ENCODE measurements around the gene PRPF19. TPM values are rescaled to one million over a fixed set of nuclear protein-coding genes. Genes with fewer than 3 reads are reported as not detected.
"Not testable (repeated sequence)": the region's sequence is repeated elsewhere in the genome, so short reads cannot be mapped to it uniquely, and the experiment has no call there.

Gene PRPF19
- total and polyA plus RNA-seq, 7 donors: 37.1 to 92.3 (median 41.2) TPM

DNA sequence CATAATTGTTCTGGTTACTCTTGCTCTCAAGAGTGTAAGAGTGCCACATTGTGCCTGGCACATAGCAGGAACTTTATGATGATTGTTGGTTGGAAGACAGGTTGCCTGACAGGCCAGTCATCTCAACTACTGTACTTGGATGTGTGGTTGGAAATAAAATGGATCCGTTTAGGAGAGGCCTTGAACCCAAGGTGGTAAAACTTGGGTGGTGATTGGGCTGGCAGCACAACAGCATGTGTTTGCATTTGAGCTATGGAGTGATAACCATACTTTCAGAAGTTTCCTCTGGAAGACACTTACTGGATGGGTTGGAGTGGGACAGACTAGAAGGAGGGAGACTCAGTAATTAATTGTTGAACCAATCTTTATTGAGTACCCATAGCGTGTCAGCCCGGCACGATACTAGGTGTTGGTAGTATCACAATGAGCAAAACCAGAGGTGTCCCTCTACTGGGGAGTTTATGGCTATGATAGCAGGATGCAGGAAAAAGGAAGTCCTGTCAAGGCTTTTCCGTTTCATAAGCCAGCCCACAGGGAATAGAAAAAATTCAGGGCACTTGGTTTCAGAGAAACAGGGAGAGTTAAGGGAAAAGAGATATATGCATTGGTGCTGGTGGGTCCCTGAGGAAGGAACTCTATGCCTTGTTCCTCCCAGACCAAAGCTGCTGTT is 4.5 kb upstream of the PRPF19 start:
- H3K27me3 ChIP-seq: no peaks in the 10 kb centered on the region
- H3K4me3 ChIP-seq: no peak overlapping the region
- DNase-seq: peak; percentile 58
- H3K9me3 ChIP-seq: no peaks in the 10 kb centered on the region
- WGBS, 2 donors: 62 to 64% methylated on average over 5 of the region's 5 CpGs
- TF ChIP-seq POLR2A (IDR thresholded peaks at IDR 0.05): no peak
- TF ChIP-seq POLR2AphosphoS5 (IDR thresholded peaks at IDR 0.05): no peak
- no peak for TF ChIP-seq EP300 (IDR thresholded peaks at IDR 0.05)
- no peak for TF ChIP-seq CTCF (IDR thresholded peaks at IDR 0.05)
- intact Hi-C loops (cut with DNase I): loop anchor here (10.0 kb wide), 2 partner anchors 1064 to 1356 kb away; no protein-coding TSS in a partner anchor
- H3K4me1 ChIP-seq: peaks cover 0 to 30% (median 21%) of the 10 kb centered on the region in 4 donors
- H3K27ac ChIP-seq: no peak overlapping the region
- no peaks in the 10 kb centered on the region for H3K36me3 ChIP-seq

DNA sequence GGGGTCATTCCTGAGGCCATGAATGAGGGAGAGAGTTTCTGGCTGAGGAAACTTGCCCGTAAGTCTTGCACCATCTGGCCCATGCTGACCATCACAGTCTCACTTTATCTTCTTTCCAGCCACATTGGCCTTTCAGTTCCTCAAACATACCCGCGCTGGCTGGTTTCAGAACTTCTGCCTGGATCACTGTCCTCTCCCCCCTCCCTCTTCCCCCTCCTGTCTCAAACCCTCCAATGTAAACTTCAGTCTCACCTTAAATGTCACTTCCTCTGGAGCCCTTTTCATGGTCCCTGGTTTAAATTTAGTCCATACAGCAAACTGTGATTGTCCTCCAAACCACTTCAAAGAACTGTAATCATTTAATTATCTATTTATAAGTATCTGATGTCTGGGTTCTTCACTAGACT is 3.9 kb upstream of the PRPF19 start:
- peak; percentile 66 for DNase-seq
- no peak overlapping the region for H3K27ac ChIP-seq
- no peaks in the 10 kb centered on the region for H3K27me3 ChIP-seq
- H3K4me3 ChIP-seq: no peak overlapping the region
- 50 to 87% methylated on average over 3 of the region's 3 CpGs for WGBS, 2 donors
- H3K9me3 ChIP-seq: no peaks in the 10 kb centered on the region
- peaks cover 0 to 30% (median 21%) of the 10 kb centered on the region in 4 donors for H3K4me1 ChIP-seq
- no peaks in the 10 kb centered on the region for H3K36me3 ChIP-seq
- TF ChIP-seq POLR2A (IDR thresholded peaks at IDR 0.05) (no peak), CTCF (IDR thresholded peaks at IDR 0.05) (no peak), POLR2AphosphoS5 (IDR thresholded peaks at IDR 0.05) (no peak), EP300 (IDR thresholded peaks at IDR 0.05) (no peak)
- intact Hi-C loops (cut with DNase I): loop anchor here (10.0 kb wide), 2 partner anchors 1065 to 1355 kb away; no protein-coding TSS in a partner anchor

DNA sequence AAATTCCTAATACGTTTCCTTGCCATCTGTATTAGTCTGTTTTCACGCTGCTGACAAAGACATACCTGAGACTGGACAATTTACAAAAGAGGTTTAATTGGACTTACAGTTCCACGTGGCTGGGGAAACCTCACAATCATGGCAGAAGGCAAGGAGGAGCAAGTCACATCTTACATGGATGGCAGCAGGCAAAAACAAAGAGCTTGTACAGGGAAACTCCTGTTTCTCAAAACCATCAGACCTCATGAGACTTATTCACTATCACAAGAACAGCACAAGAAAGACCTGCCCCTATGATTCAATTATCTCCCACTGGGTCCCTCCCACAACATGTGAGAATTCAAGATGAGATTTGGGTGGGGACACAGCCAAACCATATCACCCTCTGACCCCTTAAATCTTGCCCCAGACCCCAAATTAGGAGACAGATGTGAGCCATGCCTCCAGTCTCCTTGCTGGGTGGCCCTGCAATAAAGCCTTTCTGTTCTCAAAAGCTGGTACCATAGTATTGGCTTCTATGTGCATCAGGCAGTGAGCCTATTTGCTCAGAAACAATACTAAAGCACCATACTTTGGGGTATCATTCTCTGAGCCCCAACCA is 3.4 kb upstream of the PRPF19 start:
- H3K27me3 ChIP-seq, H3K4me3 ChIP-seq, H3K9me3 ChIP-seq, H3K36me3 ChIP-seq, DNase-seq, H3K27ac ChIP-seq: not testable (repeated sequence)
- intact Hi-C loops (cut with DNase I): loop anchor here (10.0 kb wide), 3 partner anchors 425 to 1355 kb away; partner anchors contain the start of genes DDB1 and TKFC
- 78 to 79% methylated on average over 3 of the region's 3 CpGs for WGBS, 2 donors
- H3K4me1 ChIP-seq: peaks cover 0 to 30% (median 22%) of the 10 kb centered on the region in 4 donors

- H3K27me3 ChIP-seq: no peaks in the 10 kb centered on the region
- no peaks in the 10 kb centered on the region for H3K36me3 ChIP-seq
- no peak for DNase-seq
- H3K4me1 ChIP-seq: peaks cover 0 to 35% (median 29%) of the 10 kb centered on the region in 4 donors
- H3K27ac ChIP-seq: no peak overlapping the region
- TF ChIP-seq EP300 (IDR thresholded peaks at IDR 0.05): no peak
- H3K4me3 ChIP-seq: no peak overlapping the region
- WGBS, 2 donors: 30 to 71% methylated on average over 1 of the region's 1 CpG
- intact Hi-C loops (cut with DNase I): loop anchor here (10.0 kb wide), 1 partner anchor 426 kb away; the partner anchor contains the start of genes DDB1 and TKFC
- H3K9me3 ChIP-seq: no peaks in the 10 kb centered on the region
These were observed 2.4 kb upstream of the PRPF19 start for GRCh38 chr11:60908803-60909202.

DNA sequence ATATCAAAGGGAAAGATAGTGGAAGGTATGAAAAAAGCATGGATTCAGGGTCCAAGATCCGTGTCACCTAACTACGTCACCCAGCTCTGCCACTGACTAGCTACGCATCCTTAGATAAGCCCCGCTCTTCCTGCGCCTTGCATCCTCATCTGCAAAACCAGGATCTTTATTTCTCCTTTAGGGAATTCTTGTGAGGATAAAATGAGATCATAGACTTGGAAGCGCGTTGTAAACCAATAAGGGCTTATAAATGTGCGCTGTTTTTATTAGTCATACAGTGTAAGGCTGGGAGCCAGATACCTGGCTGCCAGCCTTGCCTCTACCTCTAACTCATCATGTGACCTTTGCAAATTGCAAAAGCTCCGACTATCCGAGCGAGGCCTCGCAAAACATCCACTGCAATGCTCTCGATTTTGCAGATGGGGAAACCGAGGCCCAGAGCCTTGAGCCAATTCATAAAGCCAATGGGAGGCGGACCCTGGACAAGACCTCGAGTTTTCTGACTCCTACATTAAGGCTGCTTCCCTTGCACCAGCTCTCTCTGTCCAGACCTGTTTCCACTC is 753 bp downstream of the PRPF19 start:
- peak; percentile 58 for DNase-seq
- no peak for TF ChIP-seq POLR2A (IDR thresholded peaks at IDR 0.05)
- no peak for TF ChIP-seq EP300 (IDR thresholded peaks at IDR 0.05)
- TF ChIP-seq POLR2AphosphoS5 (IDR thresholded peaks at IDR 0.05): no peak
- TF ChIP-seq CTCF (IDR thresholded peaks at IDR 0.05): no peak
- Histone ChIP-seq H3K4me1 (peaks cover 0 to 29% (median 24%) of the 10 kb centered on the region in 4 donors), H3K27me3 (no peaks in the 10 kb centered on the region), H3K36me3 (peaks cover 14 to 29% (median 21%) of the 10 kb centered on the region in 4 donors), H3K9me3 (no peaks in the 10 kb centered on the region), H3K4me3 (peak overlapping the region; percentile 89 to 99 (median 95)), H3K27ac (peak overlapping the region; percentile 97 to 100 (median 98))
- 1 to 5% methylated on average over 16 of the region's 16 CpGs for WGBS, 2 donors
- intact Hi-C loops (cut with DNase I): loop anchor here (2.0 to 10.0 kb wide), 2 partner anchors 63 to 429 kb away; partner anchors contain the start of genes CCDC86, DDB1 and TKFC
